GM21515 (cell line): ENCODE results near the gene RNF157.

ENCODE experiments used
- ATAC-seq: cut with Tn5 transposase; IDR thresholded peaks from one replicate; pipeline ENCODE4 v1.9.1; 2021; ENCODE audit not compliant: unreplicated experiment

Gene RNF157

GRCh38 chr17:76142585-76143041 is 97.7 kb downstream of the RNF157 start:
- no peak for ATAC-seq

- ATAC-seq = no peak
These were observed 98.2 kb downstream of the RNF157 start for GRCh38 chr17:76142039-76142584.

GRCh38 chr17:76141212-76142038 is 98.9 kb downstream of the RNF157 start, which contains the start of gene FOXJ1:
FOXJ1 (minus strand) TSS chr17:76141245; CDS start chr17:76140395, 850 bp downstream.
- ATAC-seq = peak; percentile 66

GRCh38 chr17:76140661-76141211 is 99.6 kb downstream of the RNF157 start:
- no peak for ATAC-seq

GRCh38 chr17:76139801-76140660 is 100.3 kb downstream of the RNF157 start:
- no peak for ATAC-seq

GRCh38 chr17:76138896-76139752 is 101.2 kb downstream of the RNF157 start:
- ATAC-seq = no peak

GRCh38 chr17:76138234-76138895 is 101.9 kb downstream of the RNF157 start:
- no peak for ATAC-seq

- ATAC-seq = no peak
These were observed 102.7 kb downstream of the RNF157 start for GRCh38 chr17:76137351-76138233.

- ATAC-seq = no peak
These were observed 103.3 kb downstream of the RNF157 start for GRCh38 chr17:76137001-76137350.

- ATAC-seq = no peak
These were observed 103.9 kb downstream of the RNF157 start for GRCh38 chr17:76136276-76137000.

- ATAC-seq = no peak
These were observed 104.5 kb downstream of the RNF157 start for GRCh38 chr17:76135810-76136188.

- ATAC-seq = no peak
These were observed 105.1 kb downstream of the RNF157 start for GRCh38 chr17:76134911-76135809.

GRCh38 chr17:76132574-76133338 is 107.5 kb downstream of the RNF157 start:
- ATAC-seq = no peak

- no peak for ATAC-seq
These were observed 108.4 kb downstream of the RNF157 start for GRCh38 chr17:76131692-76132573.

- ATAC-seq = no peak
These were observed 109.1 kb downstream of the RNF157 start for GRCh38 chr17:76131051-76131691.
